Pancreas (tissue), 10 donors: ENCODE data around the gene CCDC12. TPM values are rescaled to one million over a fixed set of nuclear protein-coding genes. Genes with fewer than 3 reads are reported as not detected.
A peak's percentile ranks its signal among the peaks of the same experiment; 100 is the strongest.

Source experiments
- ATAC-seq, 4 donors: fragments of 200-7000 bp; cut with Tn5 transposase; one replicate each; pipeline versions ENCODE4 v1.8.0 to v1.9.1; 2020; ENCODE audit warnings: mild to moderate bottlenecking in 4 of 4, moderate library complexity in 4 of 4
- DNase-seq, 6 donors: peaks; one replicate each; pipeline ENCODE4 v3.0.0-alpha.2; 2020
- FAIRE-seq: peaks from 2 replicates; lab custom pipeline; 2012; peaks lifted over from hg19 to GRCh38; lab: Jason Lieb, UNC
- H3K27ac ChIP-seq, 4 donors: fragments of 200-600 bp; sonication (generic); 1 replicate in 3 of 4; 2 replicates in 1 of 4; pipeline versions ENCODE4 v1.5.0 to v1.8.0; 2020
- H3K27me3 ChIP-seq, 4 donors: fragments of 200-600 bp; one replicate each; pipeline ENCODE4 v1.8.0; 2021
- H3K36me3 ChIP-seq, 3 donors: fragments of 200-600 bp; sonication (generic) in 1 of 3; one replicate each; pipeline versions ENCODE4 v1.5.0 to v1.8.0; 2020 to 2021
- H3K4me1 ChIP-seq, 3 donors: fragments of 200-600 bp; one replicate each; pipeline ENCODE4 v1.8.0; 2021
- H3K4me3 ChIP-seq, 4 donors: fragments of 200-600 bp; sonication (generic) in 2 of 4; one replicate each; pipeline versions ENCODE4 v1.5.0 to v1.8.0; 2020 to 2021
- H3K9me3 ChIP-seq, 4 donors: fragments of 200-600 bp; one replicate each; pipeline ENCODE4 v1.8.0; 2021
- CTCF ChIP-seq, 4 donors: fragments of 200-600 bp; sonication (generic) in 3 of 4; IDR thresholded peaks; one replicate each; pipeline versions ENCODE4 v1.5.0 to v1.8.0; 2021; ENCODE audit warnings: antibody characterized with exemption in 4 of 4
- WGBS, 2 donors: extraction: QIAGEN DNeasy Blood & Tissue Kit; methylation state at CpG; one replicate each; pipeline ENCODE4 v1.1.7; 2013; 5-methylcytosine and 5-hydroxymethylcytosine counted together
- intact Hi-C, 3 donors: fragments of 100-400 bp; cut with DNase I; formaldehyde crosslinking; loops; one replicate each; pipeline versions ENCODE4 v1.11.1 to v1.14.2; 2022
- polyA plus RNA-seq, 2 donors: library from polyadenylated mRNA; stranded (reverse); fragments of 200-250 nt; gene quantifications; one replicate each; pipeline ENCODE4 v1.2.3, GENCODE V29; 2013
- total RNA-seq, 6 donors: library from RNA; stranded (reverse); fragmentation: NEBNext Ultra II Directional in 4 of 6; extraction: Animal tissue kit (Norgen Biotek cat#: 25700) in 4 of 6; gene quantifications; one replicate each; pipeline versions ENCODE4 v1.2.1 to v1.2.4, GENCODE V29; 2021 to 2023
- donor health status: healthy with polysubstance abuse.
- donor health status: DM: no; HTN: no; CAD: no; lungs with moderate emphysema.
- donor health status: DM: no; HTN: no; CAD: no.
- donor health status: control.
- donor health status: control.
- donor health status: Bipolar disorder and iron deficiency.
- donor health status: DM: yes; HTN: yes; CAD: no.
- donor health status: DM: no; HTN: no; CAD: no.
- donor health status: DM: no; HTN: no; CAD: no.
- donor health status: DM: yes; HTN: yes; CAD: no.

CCDC12 gene
- total and polyA plus RNA-seq, 8 donors = 20.7 to 82.8 (median 24.9) TPM

GRCh38 chr3:46927718-46928073 lies 48.8 kb downstream of the CCDC12 start:
- peaks cover 39 to 48% (median 43%) of the 10 kb centered on the region in 3 donors for H3K4me1 ChIP-seq
- DNase-seq (peak in 1 of 6 donors; percentile 2), FAIRE-seq (no peak), ATAC-seq (no peak)
- no peaks in the 10 kb centered on the region for H3K9me3 ChIP-seq
- 92 to 95% methylated on average over 6 of the region's 6 CpGs for WGBS, 2 donors
- intact Hi-C loops = loop anchor here in 1 of 3 donors (5.0 to 10.0 kb wide), 2 partner anchors 70 to 397 kb away; no protein-coding TSS in a partner anchor
- TF ChIP-seq CTCF (IDR thresholded peaks at IDR 0.05) = no peak
- H3K27ac ChIP-seq = peak overlapping the region in 2 of 4 donors; percentile 62 to 76
- no peaks in the 10 kb centered on the region for H3K27me3 ChIP-seq
- peaks cover 0 to 22% (median 10%) of the 10 kb centered on the region in 3 donors for H3K36me3 ChIP-seq
- no peak overlapping the region for H3K4me3 ChIP-seq

- Histone ChIP-seq H3K4me3 (no peak overlapping the region), H3K4me1 (peaks cover 33 to 42% (median 37%) of the 10 kb centered on the region in 3 donors), H3K27ac (peak overlapping the region in 2 of 4 donors; percentile 17 to 76), H3K27me3 (no peaks in the 10 kb centered on the region), H3K9me3 (no peaks in the 10 kb centered on the region), H3K36me3 (peaks cover 0 to 28% (median 16%) of the 10 kb centered on the region in 3 donors)
- ATAC-seq (peak in 1 of 4 donors; percentile 1), DNase-seq (peak in 2 of 6 donors; percentile 2 to 57), FAIRE-seq (no peak)
- intact Hi-C loops = loop anchor here in 1 of 3 donors (5.0 to 10.0 kb wide), 2 partner anchors 70 to 398 kb away; no protein-coding TSS in a partner anchor
- 88 to 91% methylated on average over 15 of the region's 15 CpGs for WGBS, 2 donors
- TF ChIP-seq CTCF (IDR thresholded peaks at IDR 0.05) = no peak
These were observed 49.5 kb downstream of the CCDC12 start for GRCh38 chr3:46926871-46927717.

GRCh38 chr3:46926447-46926846 lies 50.1 kb downstream of the CCDC12 start:
- H3K36me3 ChIP-seq = peaks cover 0 to 34% (median 22%) of the 10 kb centered on the region in 3 donors
- TF ChIP-seq CTCF (IDR thresholded peaks at IDR 0.05) = no peak
- DNase-seq = peak in 2 of 6 donors; percentile 1 to 58
- no peaks in the 10 kb centered on the region for H3K27me3 ChIP-seq
- WGBS, 2 donors = 88 to 91% methylated on average over 6 of the region's 6 CpGs
- no peaks in the 10 kb centered on the region for H3K9me3 ChIP-seq
- no peak overlapping the region for H3K27ac ChIP-seq
- H3K4me1 ChIP-seq = peaks cover 27 to 35% (median 30%) of the 10 kb centered on the region in 3 donors
- FAIRE-seq = no peak
- intact Hi-C loops = loop anchor here in 1 of 3 donors (5.0 to 10.0 kb wide), 2 partner anchors 71 to 398 kb away; no protein-coding TSS in a partner anchor
- no peak for ATAC-seq
- H3K4me3 ChIP-seq = no peak overlapping the region

- intact Hi-C loops = loop anchor here in 1 of 3 donors (5.0 to 10.0 kb wide), 2 partner anchors 71 to 399 kb away; no protein-coding TSS in a partner anchor
- ATAC-seq (no peak), FAIRE-seq (no peak), DNase-seq (peak in 3 of 6 donors; percentile 38 to 54 (median 54))
- TF ChIP-seq CTCF (IDR thresholded peaks at IDR 0.05) = no peak
- peaks cover 0 to 38% (median 26%) of the 10 kb centered on the region in 3 donors for H3K36me3 ChIP-seq
- peaks cover 22 to 31% (median 26%) of the 10 kb centered on the region in 3 donors for H3K4me1 ChIP-seq
- no peak overlapping the region for H3K4me3 ChIP-seq
- no peaks in the 10 kb centered on the region for H3K27me3 ChIP-seq
- H3K9me3 ChIP-seq = no peaks in the 10 kb centered on the region
- WGBS, 2 donors = 57 to 67% methylated on average over 6 of the region's 6 CpGs
- H3K27ac ChIP-seq = no peak overlapping the region
These were observed 50.5 kb downstream of the CCDC12 start for GRCh38 chr3:46926039-46926438.
